ENCODE results near the gene FCER1G.
"Not testable (repeated sequence)": the region's sequence is repeated elsewhere in the genome, so short reads cannot be mapped to it uniquely, and the experiment has no call there.

The FCER1G gene

GRCh38 chr1:161235957-161236775 is 21.1 kb downstream of the FCER1G start:
- H3K36me3 ChIP-seq (ENCODE audit: insufficient read depth, low read length): no peaks in the 10 kb centered on the region
- DNase-seq (ENCODE audit: low read depth, low spot score): no peak
- no peak overlapping the region for H3K4me3 ChIP-seq
- no peak overlapping the region for H3K9ac ChIP-seq (ENCODE audit: insufficient read length)
- H3K27ac ChIP-seq: no peak overlapping the region
- H3K9me3 ChIP-seq (ENCODE audit: low read depth, low read length): no peaks in the 10 kb centered on the region
- TF ChIP-seq EZH2 (IDR thresholded peaks at IDR 0.05) (no peak), FOXP2 (optimal IDR thresholded peaks at IDR 0.05; ENCODE audit: control extremely low read depth, extremely low read length, insufficient read depth) (no peak), POLR2AphosphoS5 (IDR thresholded peaks at IDR 0.05; ENCODE audit: borderline replicate concordance, low read depth, low read length) (no peak)

- no peak for TF ChIP-seq POLR2AphosphoS5 (IDR thresholded peaks at IDR 0.05; ENCODE audit: borderline replicate concordance, low read depth, low read length)
- TF ChIP-seq EZH2 (IDR thresholded peaks at IDR 0.05): no peak
- Histone ChIP-seq H3K9me3 (ENCODE audit: low read depth, low read length) (no peaks in the 10 kb centered on the region), H3K9ac (ENCODE audit: insufficient read length) (no peak within 1 kb of the TSS), H3K36me3 (ENCODE audit: insufficient read depth, low read length) (no peaks in the 10 kb centered on the region), H3K4me3 (no peak within 1 kb of the TSS), H3K27ac (no peak within 1 kb of the TSS)
- DNase-seq (ENCODE audit: low read depth, low spot score): no peak
Measured at GRCh38 chr1:161238039-161238473, 23.0 kb downstream of the FCER1G start, which contains the start of gene NR1I3. Gene NR1I3, minus strand, starts transcription at chr1:161238203. Its CDS starts 1,638 bp downstream, at chr1:161236565.

- no peak overlapping the region for H3K9ac ChIP-seq (ENCODE audit: insufficient read length)
- no peaks in the 10 kb centered on the region for H3K9me3 ChIP-seq (ENCODE audit: low read depth, low read length)
- H3K36me3 ChIP-seq (ENCODE audit: insufficient read depth, low read length): no peaks in the 10 kb centered on the region
- no peak for TF ChIP-seq EZH2 (IDR thresholded peaks at IDR 0.05)
- TF ChIP-seq FOXP2 (optimal IDR thresholded peaks at IDR 0.05; ENCODE audit: control extremely low read depth, extremely low read length, insufficient read depth): no peak
- TF ChIP-seq POLR2AphosphoS5 (IDR thresholded peaks at IDR 0.05; ENCODE audit: borderline replicate concordance, low read depth, low read length): no peak
- no peak overlapping the region for H3K27ac ChIP-seq
- DNase-seq (ENCODE audit: low read depth, low spot score): no peak
- H3K4me3 ChIP-seq: no peak overlapping the region
Measured at GRCh38 chr1:161241682-161242081, 26.6 kb downstream of the FCER1G start.

- no peak overlapping the region for H3K27ac ChIP-seq
- H3K36me3 ChIP-seq (ENCODE audit: insufficient read depth, low read length): no peaks in the 10 kb centered on the region
- no peak overlapping the region for H3K9ac ChIP-seq (ENCODE audit: insufficient read length)
- TF ChIP-seq POLR2AphosphoS5 (IDR thresholded peaks at IDR 0.05; ENCODE audit: borderline replicate concordance, low read depth, low read length): no peak
- TF ChIP-seq EZH2 (IDR thresholded peaks at IDR 0.05): no peak
- no peak for TF ChIP-seq FOXP2 (optimal IDR thresholded peaks at IDR 0.05; ENCODE audit: control extremely low read depth, extremely low read length, insufficient read depth)
- DNase-seq (ENCODE audit: low read depth, low spot score): no peak
- no peak overlapping the region for H3K4me3 ChIP-seq
- H3K9me3 ChIP-seq (ENCODE audit: low read depth, low read length): no peaks in the 10 kb centered on the region
Measured at GRCh38 chr1:161242313-161242712, 27.2 kb downstream of the FCER1G start.

- H3K9me3 ChIP-seq (ENCODE audit: low read depth, low read length): no peaks in the 10 kb centered on the region
- DNase-seq (ENCODE audit: low read depth, low spot score): no peak
- no peak overlapping the region for H3K4me3 ChIP-seq
- no peak overlapping the region for H3K27ac ChIP-seq
- H3K36me3 ChIP-seq (ENCODE audit: insufficient read depth, low read length): no peaks in the 10 kb centered on the region
- no peak overlapping the region for H3K9ac ChIP-seq (ENCODE audit: insufficient read length)
- no peak for TF ChIP-seq POLR2AphosphoS5 (IDR thresholded peaks at IDR 0.05; ENCODE audit: borderline replicate concordance, low read depth, low read length)
- TF ChIP-seq EZH2 (IDR thresholded peaks at IDR 0.05): no peak
- no peak for TF ChIP-seq FOXP2 (optimal IDR thresholded peaks at IDR 0.05; ENCODE audit: control extremely low read depth, extremely low read length, insufficient read depth)
Measured at GRCh38 chr1:161244888-161245287, 29.8 kb downstream of the FCER1G start.

- not testable (repeated sequence) for H3K9ac ChIP-seq (ENCODE audit: insufficient read length); H3K36me3 ChIP-seq (ENCODE audit: insufficient read depth, low read length); H3K4me3 ChIP-seq; H3K27ac ChIP-seq; DNase-seq (ENCODE audit: low read depth, low spot score); H3K9me3 ChIP-seq (ENCODE audit: low read depth, low read length)
Measured at GRCh38 chr1:161250100-161250499, 35.0 kb downstream of the FCER1G start.

- Histone ChIP-seq H3K27ac (no peak overlapping the region), H3K9me3 (ENCODE audit: low read depth, low read length) (no peaks in the 10 kb centered on the region), H3K9ac (ENCODE audit: insufficient read length) (no peak overlapping the region), H3K4me3 (no peak overlapping the region), H3K36me3 (ENCODE audit: insufficient read depth, low read length) (no peaks in the 10 kb centered on the region)
- DNase-seq (ENCODE audit: low read depth, low spot score): no peak
- TF ChIP-seq FOXP2 (optimal IDR thresholded peaks at IDR 0.05; ENCODE audit: control extremely low read depth, extremely low read length, insufficient read depth): no peak
- TF ChIP-seq EZH2 (IDR thresholded peaks at IDR 0.05): no peak
- TF ChIP-seq POLR2AphosphoS5 (IDR thresholded peaks at IDR 0.05; ENCODE audit: borderline replicate concordance, low read depth, low read length): no peak
Measured at GRCh38 chr1:161250829-161251228, 35.7 kb downstream of the FCER1G start.

GRCh38 chr1:161251579-161251978 is 36.5 kb downstream of the FCER1G start:
- TF ChIP-seq POLR2AphosphoS5 (IDR thresholded peaks at IDR 0.05; ENCODE audit: borderline replicate concordance, low read depth, low read length): no peak
- no peak for TF ChIP-seq EZH2 (IDR thresholded peaks at IDR 0.05)
- no peak for TF ChIP-seq FOXP2 (optimal IDR thresholded peaks at IDR 0.05; ENCODE audit: control extremely low read depth, extremely low read length, insufficient read depth)
- no peak overlapping the region for H3K4me3 ChIP-seq
- H3K9me3 ChIP-seq (ENCODE audit: low read depth, low read length): no peaks in the 10 kb centered on the region
- H3K27ac ChIP-seq: no peak overlapping the region
- no peak for DNase-seq (ENCODE audit: low read depth, low spot score)
- no peaks in the 10 kb centered on the region for H3K36me3 ChIP-seq (ENCODE audit: insufficient read depth, low read length)
- no peak overlapping the region for H3K9ac ChIP-seq (ENCODE audit: insufficient read length)

- H3K36me3 ChIP-seq (ENCODE audit: insufficient read depth, low read length); H3K9ac ChIP-seq (ENCODE audit: insufficient read length); H3K9me3 ChIP-seq (ENCODE audit: low read depth, low read length); H3K4me3 ChIP-seq; H3K27ac ChIP-seq; DNase-seq (ENCODE audit: low read depth, low spot score): not testable (repeated sequence)
Measured at GRCh38 chr1:161255302-161255701, 40.2 kb downstream of the FCER1G start.

GRCh38 chr1:161255955-161256520 is 40.9 kb downstream of the FCER1G start:
- DNase-seq (ENCODE audit: low read depth, low spot score); H3K4me3 ChIP-seq; H3K9ac ChIP-seq (ENCODE audit: insufficient read length); H3K27ac ChIP-seq; H3K36me3 ChIP-seq (ENCODE audit: insufficient read depth, low read length); H3K9me3 ChIP-seq (ENCODE audit: low read depth, low read length): not testable (repeated sequence)

GRCh38 chr1:161257109-161257508 is 42.0 kb downstream of the FCER1G start:
- H3K9ac ChIP-seq (ENCODE audit: insufficient read length); H3K4me3 ChIP-seq; DNase-seq (ENCODE audit: low read depth, low spot score); H3K9me3 ChIP-seq (ENCODE audit: low read depth, low read length); H3K36me3 ChIP-seq (ENCODE audit: insufficient read depth, low read length); H3K27ac ChIP-seq: not testable (repeated sequence)
